Measurements from ENCODE around the gene CEP192. TPM values are rescaled to one million over a fixed set of nuclear protein-coding genes. Genes with fewer than 3 reads are reported as not detected.

Gene CEP192
- total and polyA plus RNA-seq, 2 of the 13 experiments (the other 11 are each of a cell fraction or from before 2014, with no cell fraction given) = 15.3 to 24.7 TPM

DNA sequence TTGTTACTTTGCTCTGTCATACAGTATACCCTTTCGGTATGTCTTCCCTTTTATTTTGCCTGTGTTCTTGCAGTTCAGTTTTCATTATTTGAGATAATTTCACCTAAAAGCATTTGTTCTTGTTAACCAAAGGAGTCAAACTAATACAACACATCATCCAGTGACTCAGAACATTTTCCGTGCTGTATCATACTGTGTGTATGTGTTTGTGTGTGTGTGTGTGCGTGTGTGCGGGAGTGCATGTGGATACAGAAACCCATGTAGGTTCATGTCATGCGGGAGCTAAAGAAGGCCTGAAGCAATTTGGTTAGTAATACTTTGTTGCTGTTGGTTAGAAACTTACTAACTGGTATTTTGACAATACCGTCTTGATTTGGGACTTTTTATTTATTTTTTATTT, 60.0 kb downstream of the CEP192 start:
- DNase-seq (ENCODE audit: low spot score) = no peak
- Histone ChIP-seq H3K4me2 (ENCODE audit: low read depth, low read length) (no peak overlapping the region), H3K4me3 (replicated peaks in 1 of 3; ENCODE audit: insufficient read depth in 1 of 3, low read depth in 2 of 3, low read length in 3 of 3) (no peak overlapping the region), H3K9ac (ENCODE audit: insufficient read depth, low read depth, low read length) (no peak overlapping the region), H3K36me3 (replicated peaks in 1 of 2; ENCODE audit: control insufficient read depth in 1 of 2, insufficient read depth in 2 of 2, low read length in 2 of 2) (peaks cover 12 to 78% of the 10 kb centered on the region in 2 experiments), H3K27me3 (ENCODE audit: control insufficient read depth in 1 of 2, insufficient read depth in 2 of 2, low read length in 2 of 2) (no peaks in the 10 kb centered on the region), H3K9me3 (ENCODE audit: low read length) (no peaks in the 10 kb centered on the region), H3K79me2 (ENCODE audit: insufficient read depth, low read length) (no peaks in the 10 kb centered on the region), H3K4me1 (ENCODE audit: insufficient read depth, low read length) (no peaks in the 10 kb centered on the region), H3K27ac (ENCODE audit: extremely low read length, insufficient read depth, low read length) (no peak overlapping the region), H2AFZ (ENCODE audit: low read length) (no peak overlapping the region), H4K20me1 (ENCODE audit: insufficient read depth, low read length) (no peaks in the 10 kb centered on the region)
- ATAC-seq = no peak
- TF ChIP-seq MXD4 (CRISPR knock-in tag; IDR thresholded peaks at IDR 0.05) (no peak), ZBTB20 (CRISPR knock-in tag; IDR thresholded peaks at IDR 0.05; ENCODE audit: borderline replicate concordance, low read depth) (no peak), ZNF788 (CRISPR knock-in tag; IDR thresholded peaks at IDR 0.05; ENCODE audit: borderline replicate concordance) (no peak), ZSCAN29 (CRISPR knock-in tag; conservative IDR thresholded peaks at IDR 0.05) (no peak), HNRNPH1 (optimal IDR thresholded peaks at IDR 0.05; ENCODE audit: low read depth, low read length) (no peak), MTA1 (CRISPR knock-in tag; IDR thresholded peaks at IDR 0.05; ENCODE audit: borderline replicate concordance) (no peak)
- TF ChIP-seq, protein P1, sequence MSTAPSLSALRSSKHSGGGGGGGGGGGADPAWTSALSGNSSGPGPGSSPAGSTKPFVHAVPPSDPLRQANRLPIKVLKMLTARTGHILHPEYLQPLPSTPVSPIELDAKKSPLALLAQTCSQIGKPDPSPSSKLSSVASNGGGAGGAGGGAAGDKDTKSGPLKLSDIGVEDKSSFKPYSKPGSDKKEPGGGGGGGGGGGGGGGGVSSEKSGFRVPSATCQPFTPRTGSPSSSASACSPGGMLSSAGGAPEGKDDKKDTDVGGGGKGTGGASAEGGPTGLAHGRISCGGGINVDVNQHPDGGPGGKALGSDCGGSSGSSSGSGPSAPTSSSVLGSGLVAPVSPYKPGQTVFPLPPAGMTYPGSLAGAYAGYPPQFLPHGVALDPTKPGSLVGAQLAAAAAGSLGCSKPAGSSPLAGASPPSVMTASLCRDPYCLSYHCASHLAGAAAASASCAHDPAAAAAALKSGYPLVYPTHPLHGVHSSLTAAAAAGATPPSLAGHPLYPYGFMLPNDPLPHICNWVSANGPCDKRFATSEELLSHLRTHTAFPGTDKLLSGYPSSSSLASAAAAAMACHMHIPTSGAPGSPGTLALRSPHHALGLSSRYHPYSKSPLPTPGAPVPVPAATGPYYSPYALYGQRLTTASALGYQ (CRISPR knock-in tag; IDR thresholded peaks at IDR 0.05) = no peak
- TF ChIP-seq, protein P2, sequence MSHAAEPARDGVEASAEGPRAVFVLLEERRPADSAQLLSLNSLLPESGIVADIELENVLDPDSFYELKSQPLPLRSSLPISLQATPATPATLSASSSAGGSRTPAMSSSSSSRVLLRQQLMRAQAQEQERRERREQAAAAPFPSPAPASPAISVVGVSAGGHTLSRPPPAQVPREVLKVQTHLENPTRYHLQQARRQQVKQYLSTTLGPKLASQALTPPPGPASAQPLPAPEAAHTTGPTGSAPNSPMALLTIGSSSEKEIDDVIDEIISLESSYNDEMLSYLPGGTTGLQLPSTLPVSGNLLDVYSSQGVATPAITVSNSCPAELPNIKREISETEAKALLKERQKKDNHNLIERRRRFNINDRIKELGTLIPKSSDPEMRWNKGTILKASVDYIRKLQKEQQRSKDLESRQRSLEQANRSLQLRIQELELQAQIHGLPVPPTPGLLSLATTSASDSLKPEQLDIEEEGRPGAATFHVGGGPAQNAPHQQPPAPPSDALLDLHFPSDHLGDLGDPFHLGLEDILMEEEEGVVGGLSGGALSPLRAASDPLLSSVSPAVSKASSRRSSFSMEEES (CRISPR knock-in tag; IDR thresholded peaks at IDR 0.05) = no peak
- TF ChIP-seq, protein P3, sequence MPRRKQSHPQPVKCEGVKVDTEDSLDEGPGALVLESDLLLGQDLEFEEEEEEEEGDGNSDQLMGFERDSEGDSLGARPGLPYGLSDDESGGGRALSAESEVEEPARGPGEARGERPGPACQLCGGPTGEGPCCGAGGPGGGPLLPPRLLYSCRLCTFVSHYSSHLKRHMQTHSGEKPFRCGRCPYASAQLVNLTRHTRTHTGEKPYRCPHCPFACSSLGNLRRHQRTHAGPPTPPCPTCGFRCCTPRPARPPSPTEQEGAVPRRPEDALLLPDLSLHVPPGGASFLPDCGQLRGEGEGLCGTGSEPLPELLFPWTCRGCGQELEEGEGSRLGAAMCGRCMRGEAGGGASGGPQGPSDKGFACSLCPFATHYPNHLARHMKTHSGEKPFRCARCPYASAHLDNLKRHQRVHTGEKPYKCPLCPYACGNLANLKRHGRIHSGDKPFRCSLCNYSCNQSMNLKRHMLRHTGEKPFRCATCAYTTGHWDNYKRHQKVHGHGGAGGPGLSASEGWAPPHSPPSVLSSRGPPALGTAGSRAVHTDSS (CRISPR knock-in tag; conservative IDR thresholded peaks at IDR 0.05) = no peak
- no TSS peak for BruUV-seq (replicated peaks)
- ChIA-PET CTCF (ENCODE audit: low intra/inter-chr PET ratio, low total read pairs) (no interaction called here), POLR2A (no interaction called here)
- in situ Hi-C loops (cut with HindIII; ENCODE audit: extremely low pct_ligation_motif_present, low pct_unique_long_range_greater_than_20kb) = no loop called here
- WGBS (ENCODE audit: low lambda C conversion rate) = 95% methylated on average over 6 of the region's 6 CpGs
- intact Hi-C loops (cut with micrococcal nuclease; ENCODE audit: unreplicated experiment) = no loop called here
- FAIRE-seq = no peak

All from HepG2 (cell line).